Measurements from ENCODE around the gene FERMT2.

The FERMT2 gene

DNA sequence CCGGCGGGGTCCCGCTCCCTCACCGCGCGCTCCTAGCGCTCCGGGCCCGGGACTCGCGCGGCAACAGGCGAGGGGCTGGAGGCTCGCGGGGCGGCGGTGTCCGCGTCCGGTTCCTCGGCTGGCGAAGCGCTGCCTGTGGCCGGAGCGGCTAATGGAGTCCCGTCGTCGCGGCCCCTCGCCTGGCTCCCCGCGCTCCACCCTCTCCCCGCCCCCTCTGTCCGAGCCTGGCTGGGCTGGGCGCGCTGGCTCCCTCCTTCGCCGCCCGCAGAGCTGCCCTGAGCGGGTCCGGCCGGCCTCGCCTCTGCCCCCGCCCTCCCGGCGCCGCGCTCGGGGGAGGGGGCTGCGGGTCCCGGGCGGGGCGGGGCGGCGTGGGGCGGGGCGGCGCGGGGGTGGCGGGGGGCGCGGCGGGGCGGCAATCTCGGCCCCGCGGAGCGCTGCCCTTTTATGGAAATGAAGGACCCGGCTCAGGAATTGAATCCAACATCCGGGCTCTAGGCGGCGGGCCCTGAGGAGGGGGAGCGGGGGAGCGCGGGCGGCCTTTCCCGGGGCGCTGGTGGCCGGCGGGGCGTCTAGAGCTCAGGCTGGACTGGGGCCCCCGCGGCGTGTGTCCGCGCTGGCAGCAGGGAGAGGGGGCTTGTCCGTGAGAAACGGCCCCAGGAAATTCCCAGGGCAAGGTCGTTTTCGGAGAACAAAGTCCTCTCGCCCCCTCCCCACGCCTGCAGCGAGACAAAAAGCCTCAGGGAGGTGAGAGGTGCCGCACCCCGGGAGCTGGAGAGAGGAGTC lies at the start of gene FERMT2:
Gene FERMT2 (minus strand): TSS at position 153 of the 783 bp plus-strand sequence. CDS start 482 bp downstream, outside the sequence.
- DNase-seq = peak; percentile 73

DNA sequence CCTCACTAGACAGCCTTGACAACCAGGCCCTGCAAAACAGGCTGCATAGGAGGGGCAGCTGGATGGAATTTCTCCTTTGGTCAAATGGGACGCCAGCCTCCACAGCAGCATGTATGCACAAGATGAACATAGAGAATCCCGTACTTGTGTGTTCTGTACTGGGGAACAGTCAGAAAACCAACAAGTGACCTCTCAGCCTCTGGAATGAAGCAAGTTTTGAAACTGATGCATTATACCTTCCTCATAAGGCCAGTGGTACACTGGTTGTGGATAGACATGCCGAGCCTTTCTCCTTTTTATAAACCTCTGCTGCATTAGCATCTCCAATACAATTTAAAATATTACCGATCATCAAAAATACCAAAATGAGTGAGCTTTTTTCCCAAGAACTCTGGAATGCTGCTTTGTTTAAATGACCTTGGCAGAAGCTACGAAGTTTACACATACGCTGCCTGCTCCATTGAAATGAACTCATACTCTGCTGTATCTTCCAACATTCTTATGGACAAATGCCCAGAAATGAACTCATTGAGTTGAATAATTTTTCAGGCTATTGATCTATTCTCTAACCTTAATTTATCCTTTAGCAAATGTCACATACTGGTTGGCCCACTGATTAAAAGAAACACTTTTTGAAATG lies 47.6 kb upstream of the FERMT2 start:
- no peak for DNase-seq

DNA sequence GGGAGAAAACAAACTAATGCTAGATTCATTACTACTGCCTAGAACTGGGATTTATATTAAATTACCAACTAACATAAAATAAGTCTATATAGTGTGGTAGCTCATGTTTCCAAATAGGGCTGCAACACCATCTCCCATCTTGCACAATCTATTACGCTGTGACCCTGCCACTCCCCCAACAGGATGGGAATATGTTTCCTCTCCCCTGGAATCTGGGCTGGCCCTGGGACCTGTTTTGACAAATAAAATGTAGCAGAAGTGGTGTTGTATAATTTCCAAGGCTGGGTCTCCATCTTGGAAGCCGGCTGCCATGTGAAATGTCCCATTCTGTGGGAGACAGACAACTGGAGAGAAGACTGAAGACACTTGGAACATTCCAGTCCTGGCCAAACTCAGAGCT lies 45.6 kb upstream of the FERMT2 start:
- no peak for DNase-seq

DNA sequence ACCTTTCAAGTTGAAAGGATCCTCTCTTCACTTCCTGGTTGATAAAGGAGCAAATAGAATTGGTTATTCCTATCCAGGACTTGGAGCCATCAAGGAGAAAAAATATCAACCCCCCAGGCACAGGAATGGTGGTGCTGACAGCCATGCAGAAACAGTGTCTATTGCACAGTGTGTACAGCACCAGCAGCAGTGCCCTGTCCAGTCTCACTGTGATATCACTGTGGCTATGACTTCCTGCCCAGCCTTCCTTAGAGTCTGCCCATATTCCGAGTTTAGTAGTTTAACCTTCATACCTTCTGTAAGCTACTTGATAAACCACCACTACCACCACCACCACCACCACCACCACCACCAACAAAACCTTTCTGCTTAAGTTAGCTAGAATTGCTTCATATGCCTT lies 45.1 kb upstream of the FERMT2 start:
- DNase-seq = no peak

DNA sequence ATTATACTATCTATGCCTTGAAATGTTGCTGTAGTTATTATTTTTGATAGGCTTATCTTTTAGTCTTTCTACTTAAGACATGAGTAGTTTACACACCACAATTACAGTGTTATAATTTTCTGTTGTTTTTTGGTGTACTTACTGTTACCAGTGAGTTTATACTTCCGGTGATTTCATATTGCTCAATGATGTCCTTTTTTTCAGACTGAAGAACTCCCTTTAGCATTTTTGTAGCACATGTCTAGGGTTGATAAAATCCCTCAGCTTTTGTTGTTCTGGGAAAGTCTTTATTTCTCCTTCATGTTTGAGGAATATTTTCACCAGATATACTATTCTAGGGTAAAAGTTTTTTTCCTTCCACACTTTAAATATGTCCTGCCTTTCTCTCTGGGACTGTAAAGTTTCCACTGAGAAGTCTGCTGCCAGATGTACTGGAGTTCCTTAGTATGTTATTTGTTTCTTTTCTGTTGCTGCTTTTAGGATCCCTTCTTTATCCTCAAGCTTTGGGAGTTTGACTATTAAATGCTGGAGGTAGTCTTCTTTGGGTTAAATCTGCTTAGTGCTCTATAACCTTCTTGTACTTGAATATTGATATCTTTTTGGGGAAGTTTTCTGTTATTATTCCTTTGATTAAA lies 41.5 kb upstream of the FERMT2 start:
- DNase-seq = no peak

DNA sequence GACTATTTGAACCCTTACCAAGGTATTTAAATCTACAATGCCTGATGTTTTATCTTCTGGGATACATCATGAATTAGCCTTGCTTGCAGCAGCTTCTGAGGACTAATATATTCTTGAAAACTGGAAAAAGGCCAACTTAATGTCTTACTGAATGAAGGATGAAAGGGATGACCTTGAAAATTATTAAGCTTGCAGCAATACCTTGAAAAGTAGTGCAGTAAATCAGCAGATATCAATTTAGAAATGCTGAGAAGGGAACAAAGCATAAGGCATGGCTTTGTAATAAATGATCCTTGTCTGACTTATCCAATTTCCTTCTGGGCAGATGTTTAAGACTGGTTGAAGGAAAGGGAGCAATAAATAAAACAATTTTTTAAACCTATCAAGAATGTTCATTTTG lies 37.3 kb upstream of the FERMT2 start:
- no peak for DNase-seq

DNA sequence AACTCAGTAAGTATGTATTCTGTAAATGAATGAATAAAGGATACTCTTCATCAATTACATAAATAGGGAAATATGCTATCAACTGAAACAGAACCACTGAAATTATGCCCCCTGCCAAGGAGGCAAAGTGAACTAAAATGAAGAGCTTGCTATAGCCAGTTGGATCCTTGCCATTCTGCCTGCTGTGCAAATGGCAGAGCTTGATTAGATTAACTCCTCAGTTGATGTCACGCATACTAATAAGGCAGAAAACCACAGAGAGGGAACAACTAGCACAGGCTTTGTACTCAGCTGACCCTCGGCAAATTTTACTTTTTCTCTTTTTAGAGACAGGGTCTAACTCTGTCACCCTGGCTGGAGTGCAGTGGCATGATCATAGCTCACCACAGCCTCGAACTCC lies 36.7 kb upstream of the FERMT2 start:
- no peak for DNase-seq

DNA sequence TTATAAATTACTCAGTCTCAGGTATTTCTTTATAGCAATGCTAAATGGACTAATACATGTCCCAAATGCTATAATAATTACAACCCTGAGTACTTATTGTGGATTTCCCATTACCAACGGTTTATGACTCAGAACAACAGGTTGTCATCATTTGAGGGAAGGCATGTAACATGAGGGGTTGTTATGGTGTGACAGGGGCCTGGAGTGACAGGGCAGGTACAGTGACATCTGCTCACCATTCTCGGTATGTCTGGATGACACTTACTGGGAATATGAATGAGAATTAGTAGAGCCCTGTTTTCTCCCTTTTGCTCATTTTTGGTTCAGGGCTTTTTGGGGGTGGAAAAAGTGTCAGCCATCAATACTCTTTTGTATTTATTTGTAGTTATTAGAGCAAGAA lies 36.2 kb upstream of the FERMT2 start:
- no peak for DNase-seq

DNA sequence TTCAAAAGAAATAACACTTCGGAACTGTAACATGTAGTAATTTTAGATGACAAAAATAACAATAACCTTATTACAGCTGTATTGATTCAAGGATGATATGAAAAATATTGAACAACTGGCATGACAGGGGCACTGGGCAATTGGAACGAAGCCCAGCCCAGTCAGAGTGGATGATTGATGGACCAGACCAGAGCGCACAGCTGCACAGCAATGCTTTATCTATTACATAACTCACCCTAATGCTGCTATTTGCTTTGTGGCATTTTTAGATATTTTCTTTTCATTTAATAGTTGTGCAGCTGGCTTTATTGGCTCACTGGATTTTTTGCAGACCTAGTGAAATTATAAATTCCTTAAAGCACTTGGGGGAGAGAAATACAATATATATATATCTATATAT lies 26.9 kb upstream of the FERMT2 start:
- no peak for DNase-seq

DNA sequence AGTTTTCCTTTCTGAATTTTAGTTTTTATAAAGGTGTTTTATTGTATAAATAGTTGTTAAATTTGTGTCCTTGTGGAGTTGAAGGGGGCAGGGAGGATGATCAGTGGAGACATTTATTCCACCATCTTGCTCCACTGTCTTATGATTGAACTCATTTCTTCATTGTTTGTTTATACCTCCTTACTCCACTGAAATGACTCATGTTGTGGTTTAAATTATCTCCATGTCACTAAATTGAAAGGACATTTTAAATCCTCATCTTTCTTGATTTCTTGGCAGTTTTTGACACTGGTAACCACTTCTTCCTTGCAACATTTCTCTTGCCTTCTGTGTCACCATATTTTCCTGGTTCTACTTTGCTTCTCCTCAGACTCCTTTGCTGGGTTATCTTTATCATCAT lies 23.6 kb upstream of the FERMT2 start:
- no peak for DNase-seq

- peak; percentile 37 for DNase-seq
These were observed 10.3 kb upstream of the FERMT2 start for GRCh38 chr14:52961060-52961639.

GRCh38 chr14:52960627-52961026 lies 9.8 kb upstream of the FERMT2 start:
- DNase-seq = no peak

GRCh38 chr14:52954346-52955214 lies 3.7 kb upstream of the FERMT2 start:
- DNase-seq = no peak

GRCh38 chr14:52951681-52952554 lies 1.1 kb upstream of the FERMT2 start:
- DNase-seq = no peak

DNA sequence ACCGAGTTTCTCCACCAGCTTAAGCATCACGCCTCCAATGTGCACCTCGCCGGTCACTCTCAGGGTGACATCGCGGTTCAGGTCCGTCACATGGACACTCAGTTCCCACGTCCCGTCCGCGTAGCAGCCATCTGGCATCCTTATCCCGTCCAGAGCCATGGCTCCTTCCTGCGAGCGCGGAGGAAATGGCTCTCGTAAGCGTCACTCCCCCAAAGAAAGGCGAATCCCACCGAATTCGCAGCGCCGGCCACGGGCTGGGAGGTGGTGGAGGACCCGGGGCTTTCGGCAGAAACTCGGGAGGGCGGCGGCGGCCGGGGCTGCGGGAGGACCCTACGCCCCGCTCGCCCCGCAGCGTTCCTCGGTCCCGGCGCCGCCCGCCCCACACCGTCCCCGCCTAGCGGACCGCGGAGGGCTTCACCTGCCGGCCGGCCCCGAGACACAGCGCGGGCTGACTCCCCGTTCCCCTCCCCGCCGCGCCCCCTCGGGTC lies 396 bp downstream of the FERMT2 start:
- no peak for DNase-seq

- no peak for DNase-seq
These were observed 990 bp downstream of the FERMT2 start for GRCh38 chr14:52949711-52950409.

DNA sequence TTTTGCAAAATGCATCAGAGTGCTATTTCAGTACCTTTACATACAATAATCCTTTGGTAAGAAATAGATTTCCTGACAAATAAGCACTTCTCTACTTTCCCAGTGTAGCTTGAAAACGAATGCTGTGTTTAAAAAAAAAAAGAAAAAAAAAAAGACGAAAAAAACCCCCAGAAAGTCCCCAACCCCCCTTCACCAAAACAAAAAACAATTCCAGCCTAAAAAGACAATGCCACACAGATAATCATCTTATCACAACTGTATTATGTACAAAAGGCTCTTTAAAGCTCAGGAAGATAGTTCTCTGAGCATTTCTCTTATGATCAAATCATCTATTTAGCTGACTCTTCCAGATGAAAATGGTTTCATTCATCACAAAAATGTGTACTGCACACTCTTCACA lies 1.6 kb downstream of the FERMT2 start:
- DNase-seq = no peak

DNA sequence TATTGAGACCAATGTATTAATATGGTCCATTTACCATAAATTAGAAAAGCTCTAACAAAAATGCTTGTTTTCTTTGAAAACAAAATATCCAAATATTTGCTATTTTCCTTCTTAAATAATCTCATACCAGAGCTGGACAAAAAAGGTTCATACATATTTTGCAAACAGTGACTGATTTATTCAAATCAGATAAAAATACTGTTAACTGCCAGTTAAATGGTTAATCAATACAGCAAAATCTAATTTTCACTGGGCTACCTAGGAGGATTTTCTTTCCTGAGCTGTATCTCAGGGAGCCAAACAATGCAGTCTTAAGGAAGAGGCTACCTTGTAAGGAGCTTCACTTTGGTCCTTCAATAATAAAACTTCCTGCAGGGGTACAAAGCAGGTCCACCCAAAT lies 2.0 kb downstream of the FERMT2 start:
- DNase-seq = no peak

DNA sequence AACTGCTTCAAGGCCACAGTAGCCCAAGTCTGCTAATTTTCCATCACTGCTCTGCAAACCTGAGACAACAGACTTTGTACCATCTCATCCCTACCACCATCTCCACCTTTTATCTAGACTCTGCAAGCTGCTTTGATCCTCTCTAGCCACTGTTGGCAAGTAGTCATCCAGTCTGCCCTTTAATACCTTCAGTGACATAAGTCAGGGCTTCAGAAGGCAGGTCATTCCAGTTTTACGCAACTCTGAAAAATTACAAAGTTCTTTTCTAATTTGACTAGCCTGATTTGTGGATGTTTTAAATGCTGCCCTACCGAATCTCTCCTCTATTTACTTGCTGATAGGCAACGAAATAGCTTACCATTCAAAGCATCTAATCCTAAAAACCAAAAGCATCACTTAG lies 2.8 kb downstream of the FERMT2 start:
- DNase-seq = no peak

DNA sequence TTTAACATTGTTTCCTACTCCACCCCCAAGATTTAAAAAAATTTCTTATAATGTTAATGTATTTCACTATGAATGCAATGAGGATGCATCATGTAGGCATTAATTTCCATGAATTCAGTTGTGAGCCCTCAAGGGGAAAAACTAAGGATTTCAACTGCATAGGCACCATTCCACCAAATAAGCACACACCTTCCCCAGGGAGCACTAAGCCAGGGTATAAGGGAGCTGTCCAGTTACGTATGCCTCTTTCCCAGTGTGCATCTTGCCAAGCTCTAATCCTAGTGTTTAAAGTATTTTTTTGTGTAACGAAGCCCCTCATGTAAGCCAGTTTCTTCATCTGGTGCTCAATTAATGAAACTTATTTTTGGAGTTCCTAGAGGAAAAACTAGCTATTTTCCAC lies 6.6 kb downstream of the FERMT2 start:
- no peak for DNase-seq

DNA sequence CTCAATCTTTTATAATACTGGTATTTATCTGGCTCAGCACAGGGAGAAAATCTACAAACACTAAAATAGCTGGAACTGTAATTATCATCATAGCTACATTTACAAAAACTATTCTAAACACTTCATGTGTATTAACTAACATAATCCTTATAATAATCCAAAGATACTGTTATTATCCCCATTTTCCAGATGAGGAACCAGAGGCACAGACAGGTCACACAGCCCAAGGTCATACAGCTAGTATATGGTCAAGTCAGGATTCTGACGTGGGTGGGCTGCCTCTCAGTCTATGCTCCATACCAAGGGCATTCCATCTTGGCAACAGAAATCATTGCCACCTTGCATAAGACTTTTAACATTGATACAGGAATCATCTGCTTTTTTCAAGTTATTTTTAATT lies 11.4 kb downstream of the FERMT2 start:
- no peak for DNase-seq

Measured in NCI-H1436 (cell line).